ENCODE data around the gene SUGCT. TPM values are rescaled to one million over a fixed set of nuclear protein-coding genes. Genes with fewer than 3 reads are reported as not detected.

SUGCT gene
- total and polyA plus RNA-seq, 9 of the 15 experiments (the other 6 are each of a cell fraction or from before 2014, with no cell fraction given): 0.58 to 2.5 (median 1.4) TPM

DNA sequence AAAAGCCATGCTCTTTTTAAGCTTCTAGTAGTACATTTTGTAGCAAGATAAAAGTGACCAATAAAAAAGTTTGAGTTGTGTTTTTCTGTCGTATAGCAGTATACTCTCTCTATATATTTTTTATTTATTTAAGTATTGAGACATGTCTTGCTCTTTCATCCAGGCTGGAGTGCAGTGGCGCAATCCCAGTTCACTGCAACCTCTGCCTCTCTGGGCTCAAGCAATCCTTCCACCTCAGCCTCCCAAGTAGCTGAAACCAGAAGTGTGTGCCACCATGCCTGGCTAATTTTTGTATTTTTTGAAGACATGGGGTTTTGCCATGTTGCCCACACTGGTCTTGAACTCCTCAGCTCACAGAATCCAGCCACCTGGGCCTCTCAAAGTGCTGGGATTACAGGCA, 2.8 kb downstream of the SUGCT start:
- H3K9ac ChIP-seq (ENCODE audit: insufficient read depth in 1 of 2, low read depth in 2 of 2, low read length in 2 of 2): no peak overlapping the region
- no peaks in the 10 kb centered on the region for H3K9me3 ChIP-seq (replicated peaks; ENCODE audit: control insufficient read depth, insufficient read depth, low read depth, low read length)
- peaks cover 0 to 6% of the 10 kb centered on the region in 2 experiments; a peak in 2 of 5 replicates for H3K4me1 ChIP-seq (replicated peaks in 1 of 2; ENCODE audit: control insufficient read depth in 2 of 2, insufficient read depth in 2 of 2, low read length in 2 of 2)
- in situ Hi-C loops (cut with MboI): no loop called here
- H3K9me1 ChIP-seq (ENCODE audit: control insufficient read depth, insufficient read depth, low read length): no peaks in the 10 kb centered on the region
- H3K27me3 ChIP-seq (ENCODE audit: control insufficient read depth in 2 of 2, insufficient read depth in 2 of 2, low read length in 2 of 2): no peaks in the 10 kb centered on the region; a peak in 1 of 5 replicates
- POLR2A ChIA-PET: no interaction called here
- CTCF ChIA-PET (ENCODE audit: low intra/inter-chr PET ratio): no interaction called here
- no TSS peak for BruUV-seq (replicated peaks)
- FAIRE-seq: no peak
- peaks cover 3% of the 10 kb centered on the region; the same call in 1 of the 3 replicates for H3K36me3 ChIP-seq (ENCODE audit: control insufficient read depth, insufficient read depth, low read length)
- H3K27ac ChIP-seq (ENCODE audit: extremely low read depth, low read depth, low read length): no peak overlapping the region
- no peak for DNase-seq (ENCODE audit: extremely low read depth in 1 of 4, low spot score in 3 of 4)
- WGBS (ENCODE audit: insufficient coverage, low coverage, missing lambda C conversion rate): 19% methylated on average over 2 of the region's 2 CpGs
- no peak for ATAC-seq
- H4K20me1 ChIP-seq (replicated peaks; ENCODE audit: control insufficient read depth, insufficient read depth, low read length): no peaks in the 10 kb centered on the region
- intact Hi-C loops (cut with micrococcal nuclease): no loop called here
- no peak overlapping the region for H2AFZ ChIP-seq (ENCODE audit: low read depth, low read length)
- H3K4me2 ChIP-seq (ENCODE audit: insufficient read depth, low read length): no peak overlapping the region
- H3K4me3 ChIP-seq: no peak overlapping the region
- peaks cover 21% of the 10 kb centered on the region for H3K79me2 ChIP-seq (ENCODE audit: control insufficient read depth, insufficient read depth, low read length)
- no peak for TF ChIP-seq SREBF1 (IDR thresholded peaks at IDR 0.05; ENCODE audit: borderline replicate concordance, low read depth, low read length)
- TF ChIP-seq, protein P1, sequence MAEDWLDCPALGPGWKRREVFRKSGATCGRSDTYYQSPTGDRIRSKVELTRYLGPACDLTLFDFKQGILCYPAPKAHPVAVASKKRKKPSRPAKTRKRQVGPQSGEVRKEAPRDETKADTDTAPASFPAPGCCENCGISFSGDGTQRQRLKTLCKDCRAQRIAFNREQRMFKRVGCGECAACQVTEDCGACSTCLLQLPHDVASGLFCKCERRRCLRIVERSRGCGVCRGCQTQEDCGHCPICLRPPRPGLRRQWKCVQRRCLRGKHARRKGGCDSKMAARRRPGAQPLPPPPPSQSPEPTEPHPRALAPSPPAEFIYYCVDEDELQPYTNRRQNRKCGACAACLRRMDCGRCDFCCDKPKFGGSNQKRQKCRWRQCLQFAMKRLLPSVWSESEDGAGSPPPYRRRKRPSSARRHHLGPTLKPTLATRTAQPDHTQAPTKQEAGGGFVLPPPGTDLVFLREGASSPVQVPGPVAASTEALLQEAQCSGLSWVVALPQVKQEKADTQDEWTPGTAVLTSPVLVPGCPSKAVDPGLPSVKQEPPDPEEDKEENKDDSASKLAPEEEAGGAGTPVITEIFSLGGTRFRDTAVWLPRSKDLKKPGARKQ (CRISPR knock-in tag; IDR thresholded peaks at IDR 0.05): no peak
- TF ChIP-seq ZNF592 (IDR thresholded peaks at IDR 0.05): no peak
- TF ChIP-seq RBM15 (IDR thresholded peaks at IDR 0.05; ENCODE audit: insufficient read depth, low read length): no peak
- no peak for TF ChIP-seq CHCHD3 (CRISPR knock-in tag; IDR thresholded peaks at IDR 0.05)
- TF ChIP-seq, protein P2, sequence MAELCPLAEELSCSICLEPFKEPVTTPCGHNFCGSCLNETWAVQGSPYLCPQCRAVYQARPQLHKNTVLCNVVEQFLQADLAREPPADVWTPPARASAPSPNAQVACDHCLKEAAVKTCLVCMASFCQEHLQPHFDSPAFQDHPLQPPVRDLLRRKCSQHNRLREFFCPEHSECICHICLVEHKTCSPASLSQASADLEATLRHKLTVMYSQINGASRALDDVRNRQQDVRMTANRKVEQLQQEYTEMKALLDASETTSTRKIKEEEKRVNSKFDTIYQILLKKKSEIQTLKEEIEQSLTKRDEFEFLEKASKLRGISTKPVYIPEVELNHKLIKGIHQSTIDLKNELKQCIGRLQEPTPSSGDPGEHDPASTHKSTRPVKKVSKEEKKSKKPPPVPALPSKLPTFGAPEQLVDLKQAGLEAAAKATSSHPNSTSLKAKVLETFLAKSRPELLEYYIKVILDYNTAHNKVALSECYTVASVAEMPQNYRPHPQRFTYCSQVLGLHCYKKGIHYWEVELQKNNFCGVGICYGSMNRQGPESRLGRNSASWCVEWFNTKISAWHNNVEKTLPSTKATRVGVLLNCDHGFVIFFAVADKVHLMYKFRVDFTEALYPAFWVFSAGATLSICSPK (IDR thresholded peaks at IDR 0.05; ENCODE audit: borderline replicate concordance): no peak
- no peak for TF ChIP-seq CREM (IDR thresholded peaks at IDR 0.05; ENCODE audit: low read depth)
- TF ChIP-seq NFRKB (IDR thresholded peaks at IDR 0.05; ENCODE audit: low read depth): no peak
- no peak for TF ChIP-seq ZNF146 (CRISPR knock-in tag; IDR thresholded peaks at IDR 0.05; ENCODE audit: unreplicated experiment)
- no peak for TF ChIP-seq ZNF175 (CRISPR knock-in tag; IDR thresholded peaks at IDR 0.05; ENCODE audit: low read depth)
- TF ChIP-seq FOXP1 (CRISPR knock-in tag; IDR thresholded peaks at IDR 0.05): no peak
- no peak for TF ChIP-seq OTX1 (CRISPR knock-in tag; IDR thresholded peaks at IDR 0.05)
- TF ChIP-seq ZFP30 (CRISPR knock-in tag; IDR thresholded peaks at IDR 0.05; ENCODE audit: borderline replicate concordance): no peak
- TF ChIP-seq ZNF3 (CRISPR knock-in tag; IDR thresholded peaks at IDR 0.05): no peak
- TF ChIP-seq, protein P3, sequence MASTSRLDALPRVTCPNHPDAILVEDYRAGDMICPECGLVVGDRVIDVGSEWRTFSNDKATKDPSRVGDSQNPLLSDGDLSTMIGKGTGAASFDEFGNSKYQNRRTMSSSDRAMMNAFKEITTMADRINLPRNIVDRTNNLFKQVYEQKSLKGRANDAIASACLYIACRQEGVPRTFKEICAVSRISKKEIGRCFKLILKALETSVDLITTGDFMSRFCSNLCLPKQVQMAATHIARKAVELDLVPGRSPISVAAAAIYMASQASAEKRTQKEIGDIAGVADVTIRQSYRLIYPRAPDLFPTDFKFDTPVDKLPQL (IDR thresholded peaks at IDR 0.05; ENCODE audit: extremely low read depth, insufficient read length): no peak
- no peak for TF ChIP-seq ZBED1 (IDR thresholded peaks at IDR 0.05)
- no peak for TF ChIP-seq ZNF384 (IDR thresholded peaks at IDR 0.05; ENCODE audit: low read depth, low read length)

Data from K562 (cell line).